HepG2 (cell line): ENCODE data around the gene DCAF6.

Experiments
- ATF2 ChIP-seq: sonication (generic); formaldehyde crosslinking; IDR thresholded peaks from 2 replicates; pipeline ENCODE4 v1.4.0; 2020; ENCODE audit warnings: missing genetic modification reagents
- CREB1 ChIP-seq, 2 experiments: fragments of 450-650 bp in 1 of 2; IDR thresholded peaks; 2 replicates each; pipeline ENCODE4 v1.6.1; 2016 to 2017; ENCODE audit warnings: control low read depth in 1 of 2, mild to moderate bottlenecking in 1 of 2, missing compliant biosample characterization in 1 of 2, missing genetic modification characterization in 1 of 2
- CTCF ChIP-seq: sonication (generic); formaldehyde crosslinking; IDR thresholded peaks from 2 replicates; pipeline ENCODE4 v1.5.0; 2020; ENCODE audit warnings: mild to moderate bottlenecking, missing genetic modification reagents, moderate library complexity
- MAZ ChIP-seq, 2 experiments: sonication (generic) in 1 of 2; formaldehyde crosslinking in 1 of 2; IDR thresholded peaks; 2 replicates each; pipeline versions ENCODE4 v1.5.0 to v1.6.1; 2012 to 2020; ENCODE audit warnings: low read depth in 2 of 2, mild to moderate bottlenecking in 2 of 2, borderline replicate concordance in 1 of 2, improper control_type of control experiment in 1 of 2, low read length in 1 of 2, missing genetic modification reagents in 1 of 2, moderate library complexity in 1 of 2
- NFYB ChIP-seq: sonication (generic); formaldehyde crosslinking; IDR thresholded peaks from 2 replicates; pipeline ENCODE4 v1.4.0; 2020; ENCODE audit warnings: missing genetic modification reagents
- POLR2AphosphoS5 ChIP-seq: IDR thresholded peaks from 2 replicates; pipeline ENCODE4 v1.6.1; 2012; ENCODE audit warnings: low read depth, low read length
- RAD21 ChIP-seq: fragments of 450-650 bp; formaldehyde crosslinking; IDR thresholded peaks from 2 replicates; pipeline ENCODE4 v1.5.0; 2020; ENCODE audit warnings: mild to moderate bottlenecking
- SMC3 ChIP-seq: IDR thresholded peaks from 2 replicates; pipeline ENCODE4 v1.6.1; 2011; ENCODE audit warnings: low read length, improper control_type of control experiment
- SRF ChIP-seq: IDR thresholded peaks from 2 replicates; pipeline ENCODE4 v1.6.1; 2011; ENCODE audit warnings: mild to moderate bottlenecking, low read depth, low read length, moderate library complexity
- ZNF124 ChIP-seq: sonication (generic); formaldehyde crosslinking; IDR thresholded peaks from 2 replicates; pipeline ENCODE4 v1.4.0; 2020; ENCODE audit warnings: missing genetic modification reagents
- ZNF274 ChIP-seq: sonication (generic); formaldehyde crosslinking; IDR thresholded peaks from 2 replicates; pipeline ENCODE4 v1.5.1; 2020; ENCODE audit warnings: mild to moderate bottlenecking, missing genetic modification reagents
- ZNF512 ChIP-seq: sonication (generic); formaldehyde crosslinking; IDR thresholded peaks from 2 replicates; pipeline ENCODE4 v1.4.0; 2020; ENCODE audit warnings: mild to moderate bottlenecking, missing genetic modification reagents

GRCh38 chr1:167922611-167923074 is 13.8 kb upstream of the DCAF6 start:
- TF ChIP-seq CTCF (CRISPR knock-in tag) (no peak), MAZ (IDR thresholded peaks at IDR 0.05; ENCODE audit: borderline replicate concordance, low read depth, low read length) (no peak), MAZ (CRISPR knock-in tag; IDR thresholded peaks at IDR 0.05; ENCODE audit: low read depth) (no peak), SMC3 (no peak), CREB1 (IDR thresholded peaks at IDR 0.05) (no peak), CREB1 (CRISPR knock-in tag; IDR thresholded peaks at IDR 0.05) (no peak), ZNF512 (no peak), ATF2 (no peak), RAD21 (CRISPR knock-in tag) (no peak), ZNF124 (CRISPR knock-in tag) (no peak), NFYB (CRISPR knock-in tag) (no peak), POLR2AphosphoS5 (no peak), ZNF274 (CRISPR knock-in tag) (no peak), SRF (no peak)
